Spleen (tissue), 11 donors: ENCODE data around the gene COG7. TPM values are rescaled to one million over a fixed set of nuclear protein-coding genes. Genes with fewer than 3 reads are reported as not detected.

ENCODE experiments used
- DNase-seq: peaks from one replicate; pipeline ENCODE4 v3.0.0-alpha.2; 2020
- H3K27ac ChIP-seq, 8 donors: fragments of 200-600 bp; sonication (generic) in 7 of 8; 1 replicate in 4 of 8; 2 replicates in 4 of 8; pipeline versions ENCODE4 v1.5.0 to v1.8.0; 2016 to 2021; ENCODE audit warnings: inconsistent platforms in 4 of 8, mild to moderate bottlenecking in 4 of 8, moderate library complexity in 1 of 8
- H3K27me3 ChIP-seq, 7 donors: fragments of 200-600 bp; sonication (generic) in 6 of 7; replicated peaks in 1 of 7; 1 replicate in 4 of 7; 2 replicates in 3 of 7; pipeline versions ENCODE4 v1.5.0 to v1.8.0; 2016 to 2021; ENCODE audit warnings: inconsistent platforms in 3 of 7, mild to moderate bottlenecking in 1 of 7
- H3K36me3 ChIP-seq, 6 donors: fragments of 200-600 bp; sonication (generic) in 5 of 6; 1 replicate in 4 of 6; 2 replicates in 2 of 6; pipeline versions ENCODE4 v1.5.0 to v1.8.0; 2016 to 2021; ENCODE audit warnings: inconsistent platforms in 2 of 6
- H3K4me1 ChIP-seq, 6 donors: fragments of 200-600 bp; sonication (generic) in 5 of 6; 1 replicate in 3 of 6; 2 replicates in 3 of 6; pipeline versions ENCODE4 v1.5.0 to v1.8.0; 2016 to 2021; ENCODE audit warnings: inconsistent platforms in 3 of 6
- H3K4me3 ChIP-seq, 8 donors: fragments of 200-600 bp; sonication (generic) in 7 of 8; 1 replicate in 4 of 8; 2 replicates in 4 of 8; pipeline versions ENCODE4 v1.5.0 to v1.8.0; 2016 to 2021; ENCODE audit warnings: inconsistent platforms in 4 of 8, mild to moderate bottlenecking in 4 of 8, moderate library complexity in 2 of 8
- H3K9me3 ChIP-seq, 8 donors: fragments of 200-600 bp; sonication (generic) in 7 of 8; 1 replicate in 4 of 8; 2 replicates in 4 of 8; pipeline versions ENCODE4 v1.5.0 to v1.8.0; 2016 to 2021; ENCODE audit warnings: inconsistent platforms in 4 of 8
- POLR2A ChIP-seq, 3 donors: fragments of 450-650 bp; IDR thresholded peaks; one replicate each; pipeline ENCODE4 v1.5.1; 2017; ENCODE audit warnings: antibody characterized with exemption in 3 of 3, mild to moderate bottlenecking in 1 of 3
- POLR2AphosphoS5 ChIP-seq, 3 donors: sonication (generic); formaldehyde crosslinking; IDR thresholded peaks; one replicate each; pipeline ENCODE4 v1.5.1; 2017; ENCODE audit warnings: antibody characterized with exemption in 3 of 3
- whole genome bisulfite sequencing, 5 donors: extraction: QIAGEN DNeasy Blood & Tissue Kit in 3 of 5; methylation state at CpG; one replicate each; pipeline versions ENCODE4 v1.1.5 to v1.1.7; 2013 to 2018; 5-methylcytosine and 5-hydroxymethylcytosine counted together
- intact Hi-C: fragments of 100-400 bp; cut with DNase I; formaldehyde crosslinking; loops from one replicate; pipeline ENCODE4 v1.15.0; 2023; ENCODE audit warnings: low total_unique reads
- polyA plus RNA-seq, 3 donors: library from polyadenylated mRNA; stranded (reverse); fragments of 200-250 nt; gene quantifications; one replicate each; pipeline ENCODE4 v1.2.1, GENCODE V29; 2013
- total RNA-seq, 7 donors: library from RNA; depleted of rRNA in 3 of 7; stranded (reverse); fragments of >200 nt in 3 of 7; fragmentation: NEBNext Ultra II Directional in 4 of 7; extraction: Animal tissue kit (Norgen Biotek cat#: 25700) in 4 of 7; gene quantifications; one replicate each; pipeline versions ENCODE4 v1.1.0 to v1.2.1, GENCODE V29; 2016 to 2021
- TF ChIP-seq, protein P1 (sequence below), 11 experiments: fragments of 200-600 bp in 7 of 11; fragments of 450-650 bp in 4 of 11; sonication (generic) in 4 of 11; IDR thresholded peaks in 8 of 11; conservative IDR thresholded peaks in 3 of 11; 1 replicate in 7 of 11; 2 replicates in 4 of 11; pipeline versions ENCODE4 v1.4.0 to v1.8.0; 2016 to 2021; ENCODE audit warnings: antibody characterized with exemption in 11 of 11, inconsistent platforms in 4 of 11, mild to moderate bottlenecking in 1 of 11
- donor health status: healthy with polysubstance abuse.
- donor health status: DM: no; HTN: no; CAD: no; lungs with moderate emphysema.
- donor health status: DM: no; HTN: no; CAD: no.
- donor health status: Bipolar disorder and iron deficiency.
- donor health status: healthy.
- donor health status: DM: no; HTN: no; CAD: no.
- donor health status: DM: yes; HTN: yes; CAD: no.

The COG7 gene
- total and polyA plus RNA-seq, 10 donors = 9.6 to 25.5 (median 18.8) TPM

GRCh38 chr16:23362460-23363317 is 90.3 kb downstream of the COG7 start:
- WGBS, 5 donors = 79 to 86% (median 79%) methylated on average over 10 to 11 of the region's 11 CpGs
- Histone ChIP-seq H3K36me3 (no peaks in the 10 kb centered on the region), H3K27me3 (no peaks in the 10 kb centered on the region), H3K4me1 (no peaks in the 10 kb centered on the region), H3K9me3 (no peaks in the 10 kb centered on the region), H3K27ac (no peak overlapping the region), H3K4me3 (no peak overlapping the region)
- intact Hi-C loops = no loop called here
- TF ChIP-seq POLR2AphosphoS5 (IDR thresholded peaks at IDR 0.05) (no peak), POLR2A (IDR thresholded peaks at IDR 0.05) (no peak)
- TF ChIP-seq, protein P1, sequence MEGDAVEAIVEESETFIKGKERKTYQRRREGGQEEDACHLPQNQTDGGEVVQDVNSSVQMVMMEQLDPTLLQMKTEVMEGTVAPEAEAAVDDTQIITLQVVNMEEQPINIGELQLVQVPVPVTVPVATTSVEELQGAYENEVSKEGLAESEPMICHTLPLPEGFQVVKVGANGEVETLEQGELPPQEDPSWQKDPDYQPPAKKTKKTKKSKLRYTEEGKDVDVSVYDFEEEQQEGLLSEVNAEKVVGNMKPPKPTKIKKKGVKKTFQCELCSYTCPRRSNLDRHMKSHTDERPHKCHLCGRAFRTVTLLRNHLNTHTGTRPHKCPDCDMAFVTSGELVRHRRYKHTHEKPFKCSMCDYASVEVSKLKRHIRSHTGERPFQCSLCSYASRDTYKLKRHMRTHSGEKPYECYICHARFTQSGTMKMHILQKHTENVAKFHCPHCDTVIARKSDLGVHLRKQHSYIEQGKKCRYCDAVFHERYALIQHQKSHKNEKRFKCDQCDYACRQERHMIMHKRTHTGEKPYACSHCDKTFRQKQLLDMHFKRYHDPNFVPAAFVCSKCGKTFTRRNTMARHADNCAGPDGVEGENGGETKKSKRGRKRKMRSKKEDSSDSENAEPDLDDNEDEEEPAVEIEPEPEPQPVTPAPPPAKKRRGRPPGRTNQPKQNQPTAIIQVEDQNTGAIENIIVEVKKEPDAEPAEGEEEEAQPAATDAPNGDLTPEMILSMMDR (IDR thresholded peaks at IDR 0.05 in 8 of 11, conservative IDR thresholded peaks at IDR 0.05 in 3 of 11) = no peak
- DNase-seq = peak; percentile 41

DNA sequence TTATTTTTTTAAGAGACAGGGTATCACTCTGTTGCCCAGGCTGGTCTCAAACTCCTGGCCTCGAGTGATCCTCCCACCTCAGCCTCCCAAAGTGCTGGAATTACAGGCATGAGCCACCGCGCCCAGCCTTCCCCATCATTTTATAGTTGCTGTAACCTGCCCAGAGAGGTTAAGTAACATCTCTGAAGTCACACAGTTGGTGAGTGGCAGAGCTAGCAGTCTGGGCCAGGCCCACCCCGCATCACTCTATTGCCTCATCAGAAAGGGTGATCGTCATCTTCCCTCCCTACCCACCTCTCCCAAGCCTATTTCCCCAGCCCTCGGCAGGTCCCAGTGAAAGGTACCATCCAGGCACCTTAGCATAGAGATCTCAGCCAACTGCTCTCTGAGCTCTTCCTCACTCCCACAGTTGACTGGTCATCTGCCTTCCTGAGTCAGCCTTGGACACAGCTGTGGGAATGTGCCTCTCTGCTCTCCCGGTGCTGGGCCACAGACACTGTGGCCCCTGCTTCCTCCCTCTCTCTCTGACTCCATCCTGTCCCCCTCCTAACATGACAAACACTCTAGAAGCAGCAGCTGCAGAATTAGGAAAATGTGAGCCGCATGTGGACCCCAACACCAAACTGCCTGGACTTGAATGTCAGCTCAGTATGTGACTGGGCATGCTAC is 93.8 kb downstream of the COG7 start:
- H3K9me3 ChIP-seq = no peaks in the 10 kb centered on the region
- H3K4me3 ChIP-seq = no peak overlapping the region
- TF ChIP-seq, protein P1 (IDR thresholded peaks at IDR 0.05 in 8 of 11, conservative IDR thresholded peaks at IDR 0.05 in 3 of 11) = no peak
- no peak for TF ChIP-seq POLR2AphosphoS5 (IDR thresholded peaks at IDR 0.05)
- TF ChIP-seq POLR2A (IDR thresholded peaks at IDR 0.05) = no peak
- WGBS, 5 donors = 54 to 70% (median 62%) methylated on average over 8 of the region's 8 CpGs
- no peak overlapping the region for H3K27ac ChIP-seq
- no peaks in the 10 kb centered on the region for H3K4me1 ChIP-seq
- intact Hi-C loops = no loop called here
- H3K27me3 ChIP-seq = no peaks in the 10 kb centered on the region
- no peaks in the 10 kb centered on the region for H3K36me3 ChIP-seq
- DNase-seq = peak; percentile 27

GRCh38 chr16:23357761-23358290 is 95.2 kb downstream of the COG7 start:
- no peaks in the 10 kb centered on the region for H3K27me3 ChIP-seq
- H3K36me3 ChIP-seq = no peaks in the 10 kb centered on the region
- intact Hi-C loops = no loop called here
- H3K27ac ChIP-seq = no peak overlapping the region
- DNase-seq = peak; percentile 50
- 76 to 87% (median 79%) methylated on average over 7 to 8 of the region's 8 CpGs for WGBS, 5 donors
- no peak overlapping the region for H3K4me3 ChIP-seq
- TF ChIP-seq POLR2AphosphoS5 (IDR thresholded peaks at IDR 0.05) = no peak
- TF ChIP-seq, protein P1 (IDR thresholded peaks at IDR 0.05 in 8 of 11, conservative IDR thresholded peaks at IDR 0.05 in 3 of 11) = no peak
- TF ChIP-seq POLR2A (IDR thresholded peaks at IDR 0.05) = no peak
- H3K4me1 ChIP-seq = no peaks in the 10 kb centered on the region
- H3K9me3 ChIP-seq = no peaks in the 10 kb centered on the region

DNA sequence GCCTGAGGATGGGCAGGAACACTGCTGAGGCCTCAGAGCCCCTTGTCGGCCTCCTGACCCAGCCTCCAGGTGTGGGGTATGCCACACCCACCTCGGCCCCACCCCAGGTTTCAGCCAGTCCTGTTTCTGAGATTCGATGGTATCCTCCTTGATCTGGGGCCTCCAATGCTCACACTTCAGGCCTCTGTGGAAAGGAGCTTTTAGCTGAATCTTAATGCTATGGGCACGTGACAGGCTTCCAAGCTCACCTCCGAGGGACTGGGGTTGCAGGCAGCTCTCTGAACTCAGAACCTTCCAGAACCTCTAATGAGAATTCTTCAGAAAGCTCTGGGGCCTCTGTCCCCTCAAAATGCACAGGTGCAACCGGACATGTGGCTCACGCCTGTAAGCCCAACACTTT is 96.0 kb downstream of the COG7 start:
- Histone ChIP-seq H3K4me1 (no peaks in the 10 kb centered on the region), H3K9me3 (no peaks in the 10 kb centered on the region), H3K27me3 (no peaks in the 10 kb centered on the region), H3K36me3 (no peaks in the 10 kb centered on the region), H3K4me3 (no peak overlapping the region), H3K27ac (no peak overlapping the region)
- intact Hi-C loops = no loop called here
- DNase-seq = peak; percentile 53
- 86 to 92% (median 89%) methylated on average over 4 to 7 of the region's 7 CpGs for WGBS, 5 donors
- TF ChIP-seq, protein P1 (IDR thresholded peaks at IDR 0.05 in 8 of 11, conservative IDR thresholded peaks at IDR 0.05 in 3 of 11) = no peak
- TF ChIP-seq POLR2A (IDR thresholded peaks at IDR 0.05) (no peak), POLR2AphosphoS5 (IDR thresholded peaks at IDR 0.05) (no peak)
